ENCODE measurements around the gene C1QL2.

C1QL2 gene

DNA sequence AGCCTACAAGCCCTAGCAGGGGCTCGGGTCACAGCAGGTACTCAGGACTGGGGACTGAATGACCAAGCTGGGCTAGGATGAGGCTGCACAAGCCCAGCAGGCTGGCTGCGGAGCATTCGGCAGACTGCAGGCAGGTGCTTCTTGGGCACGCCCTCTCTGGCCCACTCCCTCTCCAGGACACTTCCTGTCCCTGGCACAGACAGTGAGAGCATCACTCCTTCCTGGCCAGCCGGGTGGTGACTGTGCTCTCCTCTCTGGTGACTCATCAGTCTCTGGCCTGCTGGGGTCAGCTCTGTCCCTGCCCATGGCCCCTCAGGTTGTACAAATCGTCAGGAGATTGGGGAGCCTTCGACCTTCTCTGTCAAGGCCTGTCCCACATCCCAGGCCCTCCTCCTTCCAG is 22.5 kb downstream of the C1QL2 start:
- no peak for DNase-seq

DNA sequence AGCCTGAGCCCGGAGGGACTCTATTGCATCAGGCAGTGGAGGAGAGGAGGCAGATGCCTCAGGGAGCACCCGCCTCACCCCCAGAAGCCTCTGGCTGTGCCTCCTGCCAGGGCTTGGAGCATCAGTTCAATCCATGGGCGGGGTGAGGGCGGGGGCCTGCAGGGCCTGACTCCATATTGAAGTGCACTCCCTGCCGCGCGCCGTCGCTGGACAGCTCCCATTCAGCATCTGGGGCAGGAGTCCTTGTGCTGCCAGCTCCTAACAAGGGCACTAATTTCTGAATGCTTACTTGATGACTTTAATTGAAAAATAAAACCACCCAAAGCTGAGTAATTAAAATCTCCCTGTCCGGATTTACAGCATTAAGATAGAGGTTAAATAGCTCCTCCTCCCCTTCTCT is 23.8 kb downstream of the C1QL2 start:
- DNase-seq: no peak

DNA sequence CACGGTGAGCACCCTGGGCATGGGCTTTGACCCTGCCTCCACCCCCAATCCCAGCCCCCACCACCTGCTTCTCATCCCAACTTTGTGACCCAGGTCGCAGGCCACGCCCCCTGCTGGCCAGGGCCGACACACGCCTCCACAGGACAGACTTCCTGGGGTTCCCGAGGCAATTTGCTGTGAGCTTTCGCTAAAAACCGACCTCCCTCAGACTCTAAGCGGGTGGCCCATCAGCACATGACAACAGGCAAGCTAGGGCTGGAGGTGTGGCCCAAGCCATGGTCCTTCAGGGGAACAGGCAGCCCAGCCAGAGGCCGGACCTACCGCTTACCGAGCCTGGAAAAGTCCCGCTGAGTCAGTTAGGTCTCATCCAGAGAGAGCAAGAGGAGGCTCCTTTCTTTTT is 31.9 kb downstream of the C1QL2 start:
- no peak for DNase-seq

DNA sequence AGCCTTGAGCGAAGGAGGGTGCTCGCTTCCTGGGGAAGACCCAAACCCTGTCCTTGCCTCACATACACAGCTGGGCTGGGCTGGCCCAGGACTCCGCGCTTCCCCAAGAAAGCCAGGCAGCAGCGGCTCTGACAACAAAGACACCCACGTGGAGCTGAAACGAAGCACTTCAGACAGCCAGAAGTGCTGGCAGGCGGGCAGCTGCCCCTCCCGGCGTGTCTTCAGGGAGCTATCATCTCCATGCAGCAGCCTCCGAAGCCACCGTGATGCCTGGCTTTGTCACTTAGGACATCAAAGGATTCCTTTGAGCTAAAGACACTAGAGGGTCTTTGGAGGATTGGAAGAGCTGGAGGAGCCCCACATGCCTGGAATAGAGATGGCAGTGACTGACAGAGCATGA is 35.2 kb downstream of the C1QL2 start:
- DNase-seq: no peak

DNA sequence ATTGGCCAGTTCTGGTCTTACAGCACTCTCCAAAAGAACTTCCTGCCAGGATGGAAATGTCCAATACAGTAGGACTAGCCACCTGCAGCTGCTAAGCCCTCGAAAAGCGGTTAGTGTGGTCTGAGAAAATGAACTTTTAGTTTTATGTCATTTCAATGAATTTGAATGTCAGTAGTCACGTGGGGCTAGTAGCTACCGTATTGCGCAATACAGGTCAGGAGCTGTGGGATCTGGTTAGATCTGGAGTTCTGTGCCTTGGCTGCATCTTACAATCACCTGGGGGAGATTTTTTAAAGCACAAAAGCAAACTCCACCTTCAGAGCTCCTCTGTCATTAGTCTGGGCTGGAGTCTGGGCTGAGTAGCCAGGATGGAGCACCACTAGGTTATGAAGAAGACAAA is 35.9 kb downstream of the C1QL2 start:
- DNase-seq: no peak

DNA sequence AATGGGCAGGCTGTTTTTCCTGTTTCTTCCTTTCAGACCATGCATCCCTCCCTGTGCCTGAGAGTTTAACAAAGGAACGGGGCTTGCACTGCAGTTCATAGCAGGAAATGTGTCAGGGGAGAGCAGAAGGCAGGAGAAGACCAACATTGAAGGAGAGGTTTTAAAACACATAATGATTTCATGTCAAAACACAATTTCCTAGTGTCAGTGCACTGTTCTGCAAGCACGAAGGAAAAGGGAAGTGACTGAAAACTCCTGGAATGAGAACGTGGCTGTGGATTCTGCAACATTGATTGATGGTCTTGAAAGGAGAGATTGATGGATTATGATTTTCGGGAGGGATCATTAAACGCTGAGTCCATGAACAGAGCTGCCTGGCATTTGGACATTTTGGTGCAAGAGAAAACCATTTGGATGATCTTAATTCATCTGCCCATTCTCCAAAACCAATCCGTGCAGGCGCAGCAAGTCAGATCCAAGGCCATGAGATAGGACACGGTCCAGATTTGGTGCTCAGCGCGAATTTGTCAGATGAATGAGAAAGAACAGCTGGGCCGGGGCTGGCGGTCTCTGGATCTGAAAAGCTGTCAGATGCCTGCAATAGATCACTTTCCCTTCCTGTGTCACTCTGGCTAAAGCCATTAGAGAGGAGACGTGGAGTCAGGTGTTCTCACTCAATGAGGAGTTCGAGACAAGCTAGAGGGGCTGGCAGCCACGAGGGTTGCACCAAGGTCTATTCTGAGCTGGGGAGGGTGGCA is 38.4 kb downstream of the C1QL2 start:
- DNase-seq: no peak

DNA sequence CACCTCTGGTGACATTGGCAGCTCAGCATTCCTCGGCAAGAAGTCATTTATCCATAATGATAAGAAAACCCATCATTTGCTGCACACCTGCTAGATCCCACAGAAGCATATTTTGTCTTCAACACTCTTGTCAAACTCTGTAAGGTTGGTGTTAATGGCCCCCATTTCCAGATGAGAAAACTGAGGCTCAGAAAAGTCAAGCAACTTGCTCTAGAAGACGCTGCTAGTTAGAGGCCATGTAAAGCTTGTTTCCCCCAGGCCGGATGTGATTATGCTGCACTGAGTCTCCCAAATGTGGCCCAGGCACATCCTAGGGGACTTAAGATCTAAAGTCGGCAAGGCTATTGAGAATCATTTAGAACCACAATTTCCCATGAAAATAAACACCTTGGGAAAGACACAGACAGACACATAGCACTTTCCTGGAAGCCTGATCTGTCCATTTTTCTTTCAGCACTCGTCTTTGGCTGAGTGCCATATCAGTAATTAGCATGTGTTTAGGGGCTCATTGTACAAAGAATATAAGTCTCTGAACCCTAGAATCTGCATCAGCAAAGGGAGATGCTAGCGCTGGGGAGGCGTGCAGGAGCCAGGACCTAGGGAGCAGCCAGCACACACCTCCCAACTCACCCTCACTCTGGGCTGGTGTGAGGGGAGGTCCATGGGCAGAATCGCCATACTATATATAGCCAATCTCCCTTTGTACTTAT is 39.3 kb downstream of the C1QL2 start:
- no peak for DNase-seq

DNA sequence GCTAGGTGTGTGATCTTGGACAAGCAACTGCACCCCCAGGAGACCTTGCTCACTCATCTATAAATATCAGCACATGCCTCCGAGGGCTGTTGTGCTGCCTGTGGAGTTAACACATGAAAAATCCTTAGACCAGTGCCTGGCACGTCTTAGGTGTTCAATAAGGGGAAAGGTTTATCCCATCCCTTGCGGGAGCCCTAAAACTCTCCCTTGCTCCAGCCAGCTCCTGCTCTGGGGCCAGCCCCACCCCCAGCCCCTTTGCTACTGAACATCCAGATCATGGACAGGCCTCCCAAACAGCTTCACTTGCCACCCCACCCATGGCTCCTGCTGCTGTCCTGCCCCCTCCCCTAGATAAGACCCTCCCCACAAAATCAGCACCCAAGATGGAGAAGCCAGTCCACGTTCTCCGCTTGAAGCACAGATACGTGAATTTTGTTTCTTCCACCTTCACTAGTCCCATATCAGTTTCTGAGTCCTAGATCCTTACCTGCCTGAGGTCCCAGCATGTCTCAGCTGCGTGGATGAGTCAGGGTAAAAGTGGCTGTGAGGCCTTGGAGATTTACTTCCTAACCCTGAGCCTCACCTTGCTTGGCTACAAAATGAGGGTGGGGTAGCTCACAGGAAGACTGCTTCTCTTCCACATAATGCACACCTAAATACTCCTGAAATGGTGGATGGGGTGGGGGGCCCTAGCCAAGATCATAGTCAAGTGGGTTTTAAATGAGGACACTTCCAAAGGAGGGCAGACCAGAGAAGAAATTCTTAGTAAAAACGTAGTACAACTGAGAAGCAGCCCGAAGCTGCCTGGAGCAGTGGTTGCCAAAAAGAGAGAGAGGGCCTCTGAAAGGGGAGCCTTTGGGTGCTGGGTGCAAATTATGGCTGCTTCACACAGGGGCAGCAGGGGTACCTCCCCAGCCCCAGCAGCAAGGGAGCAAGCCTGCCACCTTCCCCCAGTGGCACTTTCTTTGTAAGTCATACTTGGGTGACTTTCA is 40.4 kb downstream of the C1QL2 start:
- no peak for DNase-seq

DNA sequence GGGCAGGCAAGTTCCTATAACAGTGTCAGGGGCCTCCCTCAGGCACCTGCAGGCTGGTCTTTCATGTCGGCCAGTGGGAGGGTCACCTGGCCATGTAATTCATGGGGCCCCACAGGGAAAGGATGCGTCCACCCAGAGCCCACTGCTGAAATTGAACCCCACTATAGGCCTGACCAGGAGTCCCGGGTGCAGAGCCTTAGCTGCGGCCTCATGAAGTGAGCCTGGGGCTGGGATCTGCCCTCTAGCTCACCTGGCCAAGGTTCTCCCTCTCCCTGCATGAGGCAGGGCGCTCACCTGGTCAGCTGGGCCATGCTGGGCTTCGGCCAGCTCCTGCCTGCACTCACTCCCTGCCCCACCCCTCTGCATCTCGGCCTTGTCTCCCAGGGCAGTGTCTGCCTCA is 41.1 kb downstream of the C1QL2 start:
- DNase-seq: no peak

DNA sequence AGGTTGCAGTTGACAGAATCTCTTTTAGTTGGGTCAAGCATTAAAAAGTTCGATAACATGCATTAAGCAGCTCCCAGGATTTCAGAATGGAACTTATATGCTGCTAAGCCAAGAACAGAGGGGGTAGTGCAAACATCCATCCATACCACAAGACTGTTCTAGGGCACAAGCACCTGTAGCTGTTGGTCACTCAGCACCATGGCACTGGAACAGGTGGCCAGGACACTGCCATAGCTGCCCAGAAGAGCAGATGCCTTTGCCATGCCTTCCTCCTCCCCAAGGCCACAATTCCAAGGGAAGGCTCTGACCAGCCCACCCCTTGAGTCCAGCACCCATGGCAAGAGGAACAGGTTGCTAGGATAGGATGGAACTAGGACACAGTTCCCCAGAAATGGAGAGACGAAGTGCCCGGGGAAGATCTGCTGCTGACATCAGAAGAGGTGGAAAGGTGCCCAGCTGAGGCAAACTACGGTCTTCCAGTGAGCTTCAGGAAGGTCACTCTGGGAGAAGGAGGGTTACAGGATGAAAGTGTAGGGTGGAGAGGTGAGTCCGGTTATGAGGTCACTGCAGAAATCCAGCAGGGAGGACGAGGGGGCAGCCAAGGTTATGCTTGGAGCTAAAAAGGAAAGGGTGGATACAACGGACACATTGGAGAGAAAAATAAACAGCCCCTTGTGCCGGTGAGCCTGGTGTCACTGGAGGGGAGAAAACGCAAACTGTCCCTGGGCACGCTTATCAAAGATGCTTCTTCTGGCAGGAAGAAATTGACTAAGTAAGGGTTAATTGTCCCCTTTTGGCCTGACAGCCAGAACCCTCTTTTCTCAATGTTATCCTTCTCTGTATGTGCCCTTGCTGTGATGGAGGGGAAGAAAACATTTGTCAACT is 41.9 kb downstream of the C1QL2 start:
- DNase-seq: no peak

DNA sequence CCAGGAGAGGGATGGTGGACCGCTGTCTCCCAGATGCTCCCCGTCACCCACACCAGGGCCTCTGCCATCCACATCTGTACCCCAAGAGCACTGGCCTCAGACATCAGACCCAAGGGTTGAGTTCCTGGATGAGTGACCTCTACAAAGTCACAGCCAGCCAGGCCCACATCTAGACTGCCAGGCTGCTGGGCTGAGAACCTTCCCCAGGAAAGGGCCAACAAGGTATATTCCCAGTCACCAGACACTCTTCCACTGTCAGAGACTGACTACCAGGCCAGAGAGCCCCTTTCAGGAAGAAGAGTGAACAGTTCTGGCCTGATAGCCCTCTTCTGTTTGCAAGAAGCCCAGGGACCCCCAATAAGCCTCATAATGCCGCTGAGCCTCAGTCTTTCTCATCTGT is 44.3 kb downstream of the C1QL2 start:
- no peak for DNase-seq

DNA sequence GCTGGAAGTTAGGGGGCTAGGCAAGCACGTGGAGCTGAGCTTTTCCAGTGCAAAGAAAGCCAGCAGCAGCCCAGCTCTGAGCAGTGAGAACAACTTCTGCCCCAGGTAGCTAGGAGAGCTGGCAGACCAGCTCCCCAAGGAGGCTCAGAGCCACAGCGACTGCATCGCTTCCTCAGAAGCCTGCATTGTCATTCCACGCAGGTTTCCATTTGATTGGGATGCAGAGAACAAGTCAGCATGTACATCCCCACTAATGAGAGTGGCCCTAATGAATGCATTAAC is 45.1 kb downstream of the C1QL2 start:
- no peak for DNase-seq

DNA sequence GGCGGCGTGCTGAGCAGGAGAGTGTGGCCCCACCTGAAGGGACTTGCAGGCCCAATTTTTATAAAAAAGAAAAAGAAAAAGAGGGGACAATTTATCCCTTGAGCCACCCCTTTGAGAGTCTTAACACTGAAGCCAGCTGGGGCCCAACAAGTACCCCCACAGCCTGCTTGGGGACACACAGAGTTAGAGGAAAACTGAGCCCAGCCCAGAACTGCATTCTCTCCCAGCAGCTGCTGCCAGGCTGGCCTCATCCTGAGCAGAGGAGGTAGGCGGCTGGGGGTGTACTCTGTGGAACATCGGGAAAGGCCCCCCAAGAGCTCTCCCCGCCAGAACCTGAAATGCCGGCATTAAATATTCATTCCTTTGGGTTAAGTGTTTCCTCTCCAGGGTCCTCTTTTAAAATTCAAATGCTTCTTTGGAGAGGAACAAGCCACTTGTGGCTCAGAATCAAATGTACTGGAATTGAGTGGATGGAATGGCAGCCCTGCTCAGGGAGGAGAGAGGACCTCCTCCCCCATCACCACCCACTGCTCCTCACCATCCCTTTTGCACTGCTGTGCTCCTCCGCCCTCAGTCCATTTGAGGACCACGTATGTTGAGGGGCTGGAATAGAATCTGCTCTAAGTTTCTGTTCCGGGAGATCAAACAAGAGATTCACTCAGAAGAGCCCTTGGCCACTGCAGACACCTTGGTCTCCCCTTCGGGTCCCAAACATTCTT is 45.6 kb downstream of the C1QL2 start:
- no peak for DNase-seq

DNA sequence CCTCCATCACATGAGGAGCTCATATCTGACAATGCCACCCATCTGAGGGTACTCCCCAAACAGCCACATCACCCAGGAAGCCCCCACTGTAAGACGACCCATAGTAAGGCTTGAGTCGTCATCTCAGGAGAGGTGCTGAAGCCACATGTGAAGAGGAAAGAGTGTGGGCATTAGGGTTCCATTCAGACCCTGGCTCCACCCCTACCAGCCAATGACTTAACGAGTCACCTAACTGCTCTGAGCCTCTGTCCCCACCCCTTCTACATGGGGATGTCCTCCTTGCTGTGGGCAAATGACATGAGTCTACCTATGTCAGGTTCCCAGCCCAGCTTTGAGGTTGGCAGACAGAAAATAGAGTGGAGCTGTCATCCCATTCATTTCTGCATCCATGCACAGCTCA is 46.3 kb downstream of the C1QL2 start:
- DNase-seq: no peak

DNA sequence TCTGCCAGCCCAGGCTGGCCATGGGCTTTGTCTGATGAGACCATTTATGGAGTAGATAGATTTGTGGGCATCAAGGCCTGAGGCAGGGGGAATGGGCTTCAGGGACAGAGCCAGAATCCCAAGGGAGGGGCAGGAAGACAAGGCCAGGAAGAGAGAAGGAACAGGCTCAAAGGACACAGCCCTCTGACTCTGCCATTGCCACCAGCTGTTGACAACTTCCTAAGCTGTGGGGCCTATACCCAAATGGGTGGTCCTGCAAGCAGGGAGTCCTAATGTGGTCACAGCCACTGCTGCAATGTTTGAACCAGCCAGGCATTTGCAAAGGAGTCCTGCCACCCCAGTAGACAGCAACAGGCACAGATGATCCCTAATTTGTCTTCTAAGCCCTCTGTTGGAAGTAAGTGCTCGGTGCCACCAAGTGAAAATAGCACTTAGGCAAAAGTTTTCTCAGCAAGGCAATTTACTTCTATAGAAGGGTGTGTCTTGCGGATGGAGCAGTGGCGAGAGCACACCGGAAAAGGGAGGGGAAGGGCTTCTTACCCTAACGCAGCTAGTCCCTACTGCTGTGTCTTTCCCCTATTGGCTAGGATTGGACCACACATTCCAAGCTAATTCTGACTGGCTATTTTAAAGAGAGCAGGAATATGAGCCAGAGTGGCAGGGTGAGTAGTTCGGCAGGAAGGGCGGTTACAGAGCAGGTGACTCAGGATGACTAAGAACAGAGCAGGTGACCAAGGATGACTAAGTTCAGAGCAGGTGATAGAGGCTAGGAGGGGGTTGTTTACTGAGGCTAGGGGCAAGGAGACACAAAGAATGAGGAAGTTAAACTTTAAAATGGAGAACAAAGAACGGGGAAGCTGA is 47.2 kb downstream of the C1QL2 start:
- DNase-seq: no peak

DNA sequence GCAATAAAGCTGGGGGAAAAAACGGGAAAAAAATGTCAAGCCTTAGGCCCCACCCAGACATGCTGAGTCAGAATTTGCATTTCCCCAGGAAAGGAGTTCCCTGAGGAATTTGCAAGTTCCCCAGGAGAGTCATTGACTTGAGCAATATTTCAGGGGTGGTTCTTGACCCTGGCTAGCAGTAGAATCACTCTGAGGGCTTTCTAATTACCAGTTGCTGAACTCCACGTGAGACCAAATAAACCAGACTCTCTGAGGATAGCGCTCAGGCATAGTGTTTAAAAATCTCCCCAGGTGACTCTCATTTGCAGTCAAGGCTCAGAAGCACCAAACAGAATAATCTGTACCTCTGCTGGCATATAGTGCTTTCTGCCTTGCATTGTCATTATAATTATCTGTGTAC is 48.7 kb downstream of the C1QL2 start:
- no peak for DNase-seq

DNA sequence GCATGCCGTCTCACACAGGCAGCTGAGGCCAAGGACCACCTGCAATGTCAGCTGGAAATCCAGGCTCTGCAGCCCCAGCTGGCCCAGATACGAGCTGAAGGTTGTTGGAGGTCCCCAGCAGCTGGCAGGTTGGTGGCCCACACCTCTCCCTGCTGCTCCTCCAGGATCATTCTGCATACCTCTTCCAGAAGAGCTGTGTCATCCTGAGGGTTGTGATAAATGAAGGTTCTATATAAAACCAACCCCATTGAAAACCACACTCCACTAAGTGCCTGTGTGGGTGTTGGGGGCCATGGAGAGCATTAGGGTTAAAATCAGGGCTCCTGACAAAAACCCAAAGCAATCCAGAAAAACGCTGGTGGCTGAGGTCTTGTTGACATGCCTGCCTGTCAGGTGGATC is 50.4 kb downstream of the C1QL2 start:
- no peak for DNase-seq

DNA sequence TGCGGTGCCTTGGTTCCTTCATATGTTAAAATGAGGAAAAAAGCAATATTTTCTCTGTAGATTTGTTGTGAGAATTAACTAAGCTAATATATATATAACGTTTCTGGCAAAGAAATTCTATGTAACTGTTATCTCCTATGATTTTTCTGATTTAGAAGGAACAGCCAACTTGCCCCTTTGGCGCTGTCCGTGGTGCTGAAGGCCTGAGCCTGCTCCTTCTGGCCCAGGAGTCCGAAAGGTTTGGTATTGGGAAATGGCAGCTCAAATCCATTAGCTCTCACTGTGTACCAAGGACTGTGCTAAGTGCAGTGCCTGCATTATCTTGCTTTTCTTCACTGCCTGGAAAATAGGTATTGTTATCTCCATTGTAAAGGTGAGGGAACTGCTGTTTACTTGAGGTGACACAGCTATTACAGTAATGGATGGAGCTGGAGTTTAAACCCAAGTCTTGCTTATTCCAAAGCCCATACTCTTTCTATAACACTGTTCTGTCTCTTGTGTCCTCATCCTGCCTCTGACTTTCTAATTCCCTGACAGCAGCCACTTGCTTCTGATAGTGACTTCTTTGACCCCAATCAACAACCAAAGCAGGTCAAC is 52.2 kb downstream of the C1QL2 start:
- no peak for DNase-seq
